SK-N-SH treated with all-trans-retinoic acid at 6 μM for 48 hours (cell line): Measurements from ENCODE around the gene SRGN.

Experiments
- CREB5 ChIP-seq: fragments of 250-450 bp; sonication (Bioruptor Pico); IDR thresholded peaks from 2 replicates; pipeline ENCODE4 v1.5.1; 2020; ENCODE audit warnings: low read depth, mild to moderate bottlenecking, moderate library complexity
- CSDC2 ChIP-seq: fragments of 250-450 bp; sonication (Bioruptor Pico); IDR thresholded peaks from 2 replicates; pipeline ENCODE4 v1.5.0; 2020; ENCODE audit warnings: mild to moderate bottlenecking, moderate library complexity
- ESRRG ChIP-seq: fragments of 250-450 bp; sonication (Bioruptor Pico); IDR thresholded peaks from 2 replicates; pipeline ENCODE4 v1.6.1; 2021; ENCODE audit warnings: mild to moderate bottlenecking
- ISL1 ChIP-seq: fragments of 250-450 bp; sonication (Bioruptor Pico); IDR thresholded peaks from 2 replicates; pipeline ENCODE4 v2.1.2; 2022; ENCODE audit warnings: mild to moderate bottlenecking, moderate library complexity
- TCF4 ChIP-seq: fragments of 250-450 bp; sonication (Bioruptor Pico); IDR thresholded peaks from 2 replicates; pipeline ENCODE4 v1.8.0; 2021; ENCODE audit warnings: mild to moderate bottlenecking, moderate library complexity, borderline replicate concordance
- ZNF8 ChIP-seq: fragments of 450-650 bp; formaldehyde crosslinking; IDR thresholded peaks from 2 replicates; pipeline ENCODE4 v1.5.0; 2020; ENCODE audit warnings: mild to moderate bottlenecking, moderate library complexity
- TF ChIP-seq, protein P1 (sequence below): fragments of 250-450 bp; sonication (Bioruptor Pico); IDR thresholded peaks from 2 replicates; pipeline ENCODE4 v1.8.0; 2020; ENCODE audit warnings: mild to moderate bottlenecking, moderate library complexity, borderline replicate concordance

DNA sequence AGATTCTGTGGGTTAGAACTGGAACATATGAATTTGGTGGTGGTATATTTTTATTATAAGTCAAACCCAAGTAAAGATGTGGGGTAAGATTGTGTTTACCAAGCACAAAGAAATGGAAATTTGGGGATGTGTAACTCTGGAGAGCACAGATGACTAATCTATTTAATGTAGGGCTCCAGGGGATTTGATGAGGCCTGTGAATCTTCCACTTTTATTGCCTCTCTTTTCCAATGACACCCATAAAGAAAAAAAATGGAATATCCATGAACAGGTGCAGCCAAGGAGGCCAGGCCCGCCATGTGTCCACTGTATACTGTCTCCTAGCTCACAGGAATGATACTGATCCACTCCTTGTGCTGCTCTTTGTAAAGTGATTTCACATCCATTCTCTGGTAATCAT, 2.8 kb downstream of the SRGN start:
- TF ChIP-seq ESRRG (no peak), CSDC2 (no peak), TCF4 (CRISPR knock-in tag) (no peak), CREB5 (CRISPR knock-in tag) (no peak), ZNF8 (CRISPR knock-in tag) (no peak), ISL1 (CRISPR knock-in tag) (no peak)
- TF ChIP-seq, protein P1, sequence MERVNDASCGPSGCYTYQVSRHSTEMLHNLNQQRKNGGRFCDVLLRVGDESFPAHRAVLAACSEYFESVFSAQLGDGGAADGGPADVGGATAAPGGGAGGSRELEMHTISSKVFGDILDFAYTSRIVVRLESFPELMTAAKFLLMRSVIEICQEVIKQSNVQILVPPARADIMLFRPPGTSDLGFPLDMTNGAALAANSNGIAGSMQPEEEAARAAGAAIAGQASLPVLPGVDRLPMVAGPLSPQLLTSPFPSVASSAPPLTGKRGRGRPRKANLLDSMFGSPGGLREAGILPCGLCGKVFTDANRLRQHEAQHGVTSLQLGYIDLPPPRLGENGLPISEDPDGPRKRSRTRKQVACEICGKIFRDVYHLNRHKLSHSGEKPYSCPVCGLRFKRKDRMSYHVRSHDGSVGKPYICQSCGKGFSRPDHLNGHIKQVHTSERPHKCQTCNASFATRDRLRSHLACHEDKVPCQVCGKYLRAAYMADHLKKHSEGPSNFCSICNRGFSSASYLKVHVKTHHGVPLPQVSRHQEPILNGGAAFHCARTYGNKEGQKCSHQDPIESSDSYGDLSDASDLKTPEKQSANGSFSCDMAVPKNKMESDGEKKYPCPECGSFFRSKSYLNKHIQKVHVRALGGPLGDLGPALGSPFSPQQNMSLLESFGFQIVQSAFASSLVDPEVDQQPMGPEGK = no peak
